HEK293 (cell line): ENCODE data around the gene SAPCD1.
"Not testable (repeated sequence)": the region's sequence is repeated elsewhere in the genome, so short reads cannot be mapped to it uniquely, and the experiment has no call there.

Experiments used
- CTCF ChIA-PET: fragments of 350-600 bp; formaldehyde crosslinking; extraction: SDS; loops from one replicate; lab custom pipeline; 2021; ENCODE audit warnings: antibody characterized with exemption; lab: Yijun Ruan, JAX
- POLR2A ChIA-PET: fragments of 300-600 bp; formaldehyde crosslinking; extraction: SDS; loops from one replicate; lab custom pipeline; 2020; ENCODE audit warnings: antibody characterized with exemption, inconsistent platforms; lab: Yijun Ruan, JAX
- H3K27ac ChIP-seq: fragments of 200-500 bp; sonication (Bioruptor generic); 2 replicates; pipeline ENCODE4 v1.5.1; 2014; ENCODE audit warnings: low read depth, low read length, control low read depth, inconsistent platforms; ENCODE audit errors: extremely low read depth
- H3K36me3 ChIP-seq, 2 experiments: fragments of 200-500 bp in 1 of 2; sonication (Bioruptor generic) in 1 of 2; 1 replicate in 1 of 2; 2 replicates in 1 of 2; pipeline ENCODE4 v1.5.1; 2014 to 2017; ENCODE audit warnings: inconsistent platforms in 2 of 2, low read length in 2 of 2; ENCODE audit not compliant: control insufficient read depth in 2 of 2, insufficient read depth in 1 of 2
- H3K4me1 ChIP-seq: fragments of 200-500 bp; sonication (Bioruptor generic); 2 replicates; pipeline ENCODE4 v1.5.1; 2014; ENCODE audit warnings: mild to moderate bottlenecking, low read length, inconsistent platforms; ENCODE audit not compliant: control insufficient read depth, insufficient read depth
- H3K4me3 ChIP-seq: 2 replicates; pipeline ENCODE4 v1.5.1; 2011; ENCODE audit warnings: low read depth, mild to moderate bottlenecking, control low read depth, low read length, moderate library complexity
- H3K9me3 ChIP-seq: fragments of 200-500 bp; sonication (Bioruptor generic); 2 replicates; pipeline ENCODE4 v1.5.1; 2014; ENCODE audit warnings: low read depth, low read length, inconsistent platforms; ENCODE audit not compliant: control insufficient read depth, insufficient read depth
- HOXA7 ChIP-seq: sonication (generic); formaldehyde crosslinking; IDR thresholded peaks from 2 replicates; pipeline ENCODE4 v1.8.1; 2022; ENCODE audit warnings: missing genetic modification reagents, borderline replicate concordance
- IKZF3 ChIP-seq: fragments of 450-650 bp; IDR thresholded peaks from 2 replicates; pipeline ENCODE4 v1.5.0; 2018; ENCODE audit warnings: missing biosample characterization, mild to moderate bottlenecking, missing genetic modification characterization, moderate library complexity
- KLF1 ChIP-seq: fragments of 450-650 bp; formaldehyde crosslinking; IDR thresholded peaks from 2 replicates; pipeline ENCODE4 v1.5.1; 2016; ENCODE audit warnings: missing biosample characterization, missing genetic modification characterization
- KLF10 ChIP-seq: fragments of 450-650 bp; IDR thresholded peaks from 2 replicates; pipeline ENCODE4 v1.5.1; 2018; ENCODE audit warnings: missing biosample characterization, mild to moderate bottlenecking, missing genetic modification characterization
- MZF1 ChIP-seq: fragments of 450-650 bp; formaldehyde crosslinking; IDR thresholded peaks from 2 replicates; pipeline ENCODE4 v1.5.1; 2017; ENCODE audit warnings: missing biosample characterization, missing genetic modification characterization, borderline replicate concordance
- SP3 ChIP-seq: fragments of 450-650 bp; formaldehyde crosslinking; IDR thresholded peaks from 2 replicates; pipeline ENCODE4 v1.5.1; 2016; ENCODE audit warnings: missing biosample characterization, missing genetic modification characterization
- SP7 ChIP-seq: fragments of 450-650 bp; formaldehyde crosslinking; IDR thresholded peaks from 2 replicates; pipeline ENCODE4 v1.5.1; 2016; ENCODE audit warnings: missing biosample characterization, missing genetic modification characterization
- TCF7L2 ChIP-seq: IDR thresholded peaks from 2 replicates; pipeline ENCODE4 v1.6.1; 2011; ENCODE audit warnings: low read depth, mild to moderate bottlenecking, inconsistent platforms, low read length, moderate library complexity, borderline replicate concordance
- WT1 ChIP-seq: fragments of 450-650 bp; formaldehyde crosslinking; IDR thresholded peaks from 2 replicates; pipeline ENCODE4 v1.5.1; 2016; ENCODE audit warnings: missing biosample characterization, missing genetic modification characterization
- ZBTB17 ChIP-seq: fragments of 450-650 bp; formaldehyde crosslinking; IDR thresholded peaks from 2 replicates; pipeline ENCODE4 v1.5.1; 2016; ENCODE audit warnings: missing biosample characterization, missing genetic modification characterization
- ZBTB21 ChIP-seq: fragments of 450-650 bp; formaldehyde crosslinking; IDR thresholded peaks from 2 replicates; pipeline ENCODE4 v1.5.1; 2017; ENCODE audit warnings: missing biosample characterization, missing genetic modification characterization
- ZIC2 ChIP-seq: fragments of 450-650 bp; formaldehyde crosslinking; IDR thresholded peaks from 2 replicates; pipeline ENCODE4 v1.5.1; 2016; ENCODE audit warnings: missing biosample characterization, missing genetic modification characterization
- ZNF24 ChIP-seq: fragments of 450-650 bp; formaldehyde crosslinking; IDR thresholded peaks from 2 replicates; pipeline ENCODE4 v1.5.1; 2016; ENCODE audit warnings: missing biosample characterization, missing genetic modification characterization
- ZNF292 ChIP-seq: fragments of 450-650 bp; formaldehyde crosslinking; IDR thresholded peaks from 2 replicates; pipeline ENCODE4 v1.5.1; 2016; ENCODE audit warnings: low read depth, missing biosample characterization, missing genetic modification characterization, borderline replicate concordance
- ZNF311 ChIP-seq: fragments of 450-650 bp; formaldehyde crosslinking; IDR thresholded peaks from 2 replicates; pipeline ENCODE4 v1.5.1; 2017; ENCODE audit warnings: missing biosample characterization, missing genetic modification characterization, borderline replicate concordance
- ZNF324 ChIP-seq: fragments of 450-650 bp; formaldehyde crosslinking; IDR thresholded peaks from 2 replicates; pipeline ENCODE4 v1.5.1; 2016; ENCODE audit warnings: missing biosample characterization, missing genetic modification characterization
- ZNF335 ChIP-seq: fragments of 450-650 bp; formaldehyde crosslinking; conservative IDR thresholded peaks from 2 replicates; pipeline ENCODE4 v1.5.1; 2016; ENCODE audit warnings: missing biosample characterization, missing genetic modification characterization
- ZNF341 ChIP-seq: fragments of 450-650 bp; formaldehyde crosslinking; IDR thresholded peaks from 2 replicates; pipeline ENCODE4; 2016; ENCODE audit warnings: low read depth, missing biosample characterization, missing genetic modification characterization
- ZNF394 ChIP-seq: fragments of 450-650 bp; formaldehyde crosslinking; IDR thresholded peaks from 2 replicates; pipeline ENCODE4 v1.5.1; 2016; ENCODE audit warnings: missing biosample characterization, missing genetic modification characterization, mild to moderate bottlenecking, moderate library complexity, borderline replicate concordance
- ZNF600 ChIP-seq: fragments of 450-650 bp; formaldehyde crosslinking; IDR thresholded peaks from 2 replicates; pipeline ENCODE4 v1.5.1; 2016; ENCODE audit warnings: missing biosample characterization, missing genetic modification characterization
- ZNF629 ChIP-seq: fragments of 450-650 bp; formaldehyde crosslinking; IDR thresholded peaks from 2 replicates; pipeline ENCODE4 v1.5.1; 2017; ENCODE audit warnings: missing biosample characterization, missing genetic modification characterization
- ZNF677 ChIP-seq: fragments of 450-650 bp; IDR thresholded peaks from 2 replicates; pipeline ENCODE4 v1.5.0; 2018; ENCODE audit warnings: missing biosample characterization, mild to moderate bottlenecking, missing genetic modification characterization, moderate library complexity
- ZNF830 ChIP-seq: fragments of 450-650 bp; IDR thresholded peaks from 2 replicates; pipeline ENCODE4 v1.5.0; 2018; ENCODE audit warnings: missing biosample characterization, missing genetic modification characterization, low read depth, mild to moderate bottlenecking, moderate library complexity
- ZNF843 ChIP-seq: fragments of 450-650 bp; formaldehyde crosslinking; IDR thresholded peaks from 2 replicates; pipeline ENCODE4 v1.5.1; 2016; ENCODE audit warnings: missing biosample characterization, missing genetic modification characterization
- ZXDB ChIP-seq: fragments of 450-650 bp; formaldehyde crosslinking; IDR thresholded peaks from 2 replicates; pipeline ENCODE4 v1.5.1; 2016; ENCODE audit warnings: missing biosample characterization, missing genetic modification characterization
- TF ChIP-seq, protein P1 (sequence below): fragments of 450-650 bp; formaldehyde crosslinking; IDR thresholded peaks from 2 replicates; pipeline ENCODE4 v1.5.1; 2017; ENCODE audit warnings: missing biosample characterization, missing genetic modification characterization
- TF ChIP-seq, protein P2 (sequence below): fragments of 450-650 bp; formaldehyde crosslinking; IDR thresholded peaks from 2 replicates; pipeline ENCODE4 v1.5.1; 2016; ENCODE audit warnings: missing biosample characterization, missing genetic modification characterization, low read depth
- TF ChIP-seq, protein P3 (sequence below): fragments of 450-650 bp; formaldehyde crosslinking; IDR thresholded peaks from 2 replicates; pipeline ENCODE4 v1.5.1; 2016; ENCODE audit warnings: missing biosample characterization, missing genetic modification characterization
- TF ChIP-seq, protein P4 (sequence below): fragments of 450-650 bp; IDR thresholded peaks from 2 replicates; pipeline ENCODE4 v1.5.1; 2018; ENCODE audit warnings: missing biosample characterization, missing genetic modification characterization
- TF ChIP-seq, protein P5 (sequence below): fragments of 450-650 bp; formaldehyde crosslinking; IDR thresholded peaks from 2 replicates; pipeline ENCODE4 v1.5.1; 2016; ENCODE audit warnings: missing biosample characterization, missing genetic modification characterization

Gene SAPCD1

DNA sequence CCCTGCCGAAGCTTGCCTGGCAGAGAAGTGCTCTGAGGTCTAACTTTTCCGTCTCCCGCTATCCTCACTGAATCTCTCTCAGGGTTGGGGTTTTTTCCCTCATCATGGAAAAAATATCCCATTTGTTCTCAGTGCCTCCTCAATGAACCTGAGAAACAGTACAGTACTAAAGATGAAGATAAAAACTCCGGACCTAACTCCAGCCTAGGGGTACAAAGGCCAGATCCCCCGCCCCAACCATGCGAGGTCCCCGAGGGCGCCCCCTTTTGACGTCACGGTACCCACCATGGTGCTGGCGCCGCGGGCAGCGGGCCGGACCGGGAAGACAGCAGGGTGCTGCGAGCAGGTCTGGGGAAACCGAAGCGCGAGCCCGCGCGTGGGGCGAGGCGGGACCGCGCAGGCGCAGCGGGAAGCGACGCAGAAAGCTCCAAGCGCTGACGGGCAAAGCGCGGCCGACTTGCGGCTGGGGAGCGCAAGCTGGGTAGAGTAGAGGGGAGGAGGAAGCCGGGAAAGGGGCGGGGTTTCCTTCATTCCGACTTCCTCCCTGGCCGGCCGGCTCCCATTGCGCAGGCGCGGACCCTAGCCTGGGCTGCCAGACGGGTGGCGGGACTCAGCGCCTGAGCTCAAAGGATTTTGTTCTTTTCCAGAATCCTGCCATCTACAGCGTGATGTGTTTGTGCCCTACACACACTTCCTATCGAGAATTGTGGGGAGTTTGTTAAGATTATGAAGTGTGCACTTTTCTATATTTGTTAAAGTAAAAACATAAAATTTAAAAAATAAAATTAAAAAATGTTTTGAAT lies 44.2 kb downstream of the SAPCD1 start, which contains the start of gene LSM2 (continued):
- TF ChIP-seq HOXA7 (CRISPR knock-in tag) (no peak), ZNF24 (0 out of 2 replicates have a peak, but pooled peaks have one; percentile 5), ZNF335 (peak; percentile 99), WT1 (tag by site-specific recombination) (peak; percentile 45; the same call in 1 of the 2 replicates), ZNF311 (tag by site-specific recombination) (no peak), ZNF600 (tag by site-specific recombination) (peak; percentile 73; the same call in 1 of the 2 replicates), MZF1 (no peak), ZNF629 (peak; percentile 96), ZBTB17 (tag by site-specific recombination) (peak; percentile 83), KLF1 (peak; percentile 35; the same call in 1 of the 2 replicates), TCF7L2 (no peak), ZNF324 (tag by site-specific recombination) (0 out of 2 replicates have a peak, but pooled peaks have one; percentile 42), ZNF292 (tag by site-specific recombination) (no peak), ZIC2 (tag by site-specific recombination) (peak; percentile 97), KLF10 (no peak), SP3 (tag by site-specific recombination) (peak; percentile 60; the same call in 1 of the 2 replicates), SP7 (tag by site-specific recombination) (peak; percentile 77), IKZF3 (tag by site-specific recombination) (0 out of 2 replicates have a peak, but pooled peaks have one; percentile 2), ZNF843 (tag by site-specific recombination) (peak; percentile 37; the same call in 1 of the 2 replicates), ZNF341 (tag by site-specific recombination) (0 out of 2 replicates have a peak, but pooled peaks have one; percentile 20), ZXDB (peak; percentile 80), ZNF830 (tag by site-specific recombination) (no peak), ZBTB21 (tag by site-specific recombination) (peak; percentile 92), ZNF394 (peak; percentile 53; the same call in 1 of the 2 replicates), ZNF677 (no peak)
- TF ChIP-seq, protein P1, sequence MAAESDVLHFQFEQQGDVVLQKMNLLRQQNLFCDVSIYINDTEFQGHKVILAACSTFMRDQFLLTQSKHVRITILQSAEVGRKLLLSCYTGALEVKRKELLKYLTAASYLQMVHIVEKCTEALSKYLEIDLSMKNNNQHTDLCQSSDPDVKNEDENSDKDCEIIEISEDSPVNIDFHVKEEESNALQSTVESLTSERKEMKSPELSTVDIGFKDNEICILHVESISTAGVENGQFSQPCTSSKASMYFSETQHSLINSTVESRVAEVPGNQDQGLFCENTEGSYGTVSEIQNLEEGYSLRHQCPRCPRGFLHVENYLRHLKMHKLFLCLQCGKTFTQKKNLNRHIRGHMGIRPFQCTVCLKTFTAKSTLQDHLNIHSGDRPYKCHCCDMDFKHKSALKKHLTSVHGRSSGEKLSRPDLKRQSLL: no peak
- TF ChIP-seq, protein P2, sequence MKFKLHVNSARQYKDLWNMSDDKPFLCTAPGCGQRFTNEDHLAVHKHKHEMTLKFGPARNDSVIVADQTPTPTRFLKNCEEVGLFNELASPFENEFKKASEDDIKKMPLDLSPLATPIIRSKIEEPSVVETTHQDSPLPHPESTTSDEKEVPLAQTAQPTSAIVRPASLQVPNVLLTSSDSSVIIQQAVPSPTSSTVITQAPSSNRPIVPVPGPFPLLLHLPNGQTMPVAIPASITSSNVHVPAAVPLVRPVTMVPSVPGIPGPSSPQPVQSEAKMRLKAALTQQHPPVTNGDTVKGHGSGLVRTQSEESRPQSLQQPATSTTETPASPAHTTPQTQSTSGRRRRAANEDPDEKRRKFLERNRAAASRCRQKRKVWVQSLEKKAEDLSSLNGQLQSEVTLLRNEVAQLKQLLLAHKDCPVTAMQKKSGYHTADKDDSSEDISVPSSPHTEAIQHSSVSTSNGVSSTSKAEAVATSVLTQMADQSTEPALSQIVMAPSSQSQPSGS (tag by site-specific recombination): 0 out of 2 replicates have a peak, but pooled peaks have one; percentile 7
- TF ChIP-seq, protein P3, sequence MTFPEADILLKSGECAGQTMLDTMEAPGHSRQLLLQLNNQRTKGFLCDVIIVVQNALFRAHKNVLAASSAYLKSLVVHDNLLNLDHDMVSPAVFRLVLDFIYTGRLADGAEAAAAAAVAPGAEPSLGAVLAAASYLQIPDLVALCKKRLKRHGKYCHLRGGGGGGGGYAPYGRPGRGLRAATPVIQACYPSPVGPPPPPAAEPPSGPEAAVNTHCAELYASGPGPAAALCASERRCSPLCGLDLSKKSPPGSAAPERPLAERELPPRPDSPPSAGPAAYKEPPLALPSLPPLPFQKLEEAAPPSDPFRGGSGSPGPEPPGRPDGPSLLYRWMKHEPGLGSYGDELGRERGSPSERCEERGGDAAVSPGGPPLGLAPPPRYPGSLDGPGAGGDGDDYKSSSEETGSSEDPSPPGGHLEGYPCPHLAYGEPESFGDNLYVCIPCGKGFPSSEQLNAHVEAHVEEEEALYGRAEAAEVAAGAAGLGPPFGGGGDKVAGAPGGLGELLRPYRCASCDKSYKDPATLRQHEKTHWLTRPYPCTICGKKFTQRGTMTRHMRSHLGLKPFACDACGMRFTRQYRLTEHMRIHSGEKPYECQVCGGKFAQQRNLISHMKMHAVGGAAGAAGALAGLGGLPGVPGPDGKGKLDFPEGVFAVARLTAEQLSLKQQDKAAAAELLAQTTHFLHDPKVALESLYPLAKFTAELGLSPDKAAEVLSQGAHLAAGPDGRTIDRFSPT: peak; percentile 99
- TF ChIP-seq, protein P4, sequence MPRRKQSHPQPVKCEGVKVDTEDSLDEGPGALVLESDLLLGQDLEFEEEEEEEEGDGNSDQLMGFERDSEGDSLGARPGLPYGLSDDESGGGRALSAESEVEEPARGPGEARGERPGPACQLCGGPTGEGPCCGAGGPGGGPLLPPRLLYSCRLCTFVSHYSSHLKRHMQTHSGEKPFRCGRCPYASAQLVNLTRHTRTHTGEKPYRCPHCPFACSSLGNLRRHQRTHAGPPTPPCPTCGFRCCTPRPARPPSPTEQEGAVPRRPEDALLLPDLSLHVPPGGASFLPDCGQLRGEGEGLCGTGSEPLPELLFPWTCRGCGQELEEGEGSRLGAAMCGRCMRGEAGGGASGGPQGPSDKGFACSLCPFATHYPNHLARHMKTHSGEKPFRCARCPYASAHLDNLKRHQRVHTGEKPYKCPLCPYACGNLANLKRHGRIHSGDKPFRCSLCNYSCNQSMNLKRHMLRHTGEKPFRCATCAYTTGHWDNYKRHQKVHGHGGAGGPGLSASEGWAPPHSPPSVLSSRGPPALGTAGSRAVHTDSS: no peak
- TF ChIP-seq, protein P5, sequence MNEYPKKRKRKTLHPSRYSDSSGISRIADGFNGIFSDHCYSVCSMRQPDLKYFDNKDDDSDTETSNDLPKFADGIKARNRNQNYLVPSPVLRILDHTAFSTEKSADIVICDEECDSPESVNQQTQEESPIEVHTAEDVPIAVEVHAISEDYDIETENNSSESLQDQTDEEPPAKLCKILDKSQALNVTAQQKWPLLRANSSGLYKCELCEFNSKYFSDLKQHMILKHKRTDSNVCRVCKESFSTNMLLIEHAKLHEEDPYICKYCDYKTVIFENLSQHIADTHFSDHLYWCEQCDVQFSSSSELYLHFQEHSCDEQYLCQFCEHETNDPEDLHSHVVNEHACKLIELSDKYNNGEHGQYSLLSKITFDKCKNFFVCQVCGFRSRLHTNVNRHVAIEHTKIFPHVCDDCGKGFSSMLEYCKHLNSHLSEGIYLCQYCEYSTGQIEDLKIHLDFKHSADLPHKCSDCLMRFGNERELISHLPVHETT (tag by site-specific recombination): 0 out of 2 replicates have a peak, but pooled peaks have one; percentile 27

DNA sequence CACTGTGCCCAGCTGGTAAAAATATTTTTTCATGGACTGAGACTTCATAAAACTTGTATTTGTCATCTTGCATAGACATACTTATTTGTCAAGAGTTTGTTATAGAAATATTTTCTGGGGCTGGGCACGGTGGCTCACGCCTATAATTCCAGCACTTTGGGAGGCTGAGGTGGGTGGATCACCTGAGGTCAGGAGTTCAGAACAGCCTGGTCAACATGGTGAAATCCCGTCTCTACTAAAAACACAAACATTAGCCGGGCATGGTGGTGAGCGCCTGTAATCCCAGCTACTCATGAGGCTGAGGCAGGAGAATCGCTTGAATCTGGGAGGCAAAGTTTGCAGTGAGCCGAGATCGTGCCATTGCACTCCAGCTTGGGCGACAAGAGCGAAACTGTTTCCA lies 46.1 kb downstream of the SAPCD1 start:
- H3K27ac ChIP-seq, H3K4me3 ChIP-seq, H3K4me1 ChIP-seq, H3K9me3 ChIP-seq: not testable (repeated sequence)
- POLR2A ChIA-PET: interaction anchor here (1.1 to 4.4 kb wide), 3 partner anchors 18 to 148 kb away, joined by 3 to 187 read pairs (median 93); partner anchors contain the start of genes C6orf47 and HSPA1B
- H3K36me3 ChIP-seq: peaks cover 10% of the 10 kb centered on the region in 2 experiments; a peak in 2 of 3 replicates
- CTCF ChIA-PET: interaction anchor here (0.6 to 5.0 kb wide), 3 partner anchors 12 to 72 kb away, joined by 5 to 55 read pairs (median 10); partner anchors contain the start of gene VARS1
